Fibroblast of lung (primary cell): ENCODE data around the gene TSHZ2. TPM values are rescaled to one million over a fixed set of nuclear protein-coding genes. Genes with fewer than 3 reads are reported as not detected.

Source experiments
- DNase-seq, 2 donors: peaks; one replicate each; pipeline versions ENCODE4 v3.0.0 to v3.0.0-alpha.2; 2010; ENCODE audit warnings: low read depth in 2 of 2
- H2AFZ ChIP-seq: 2 replicates; pipeline ENCODE4 v1.5.1; 2012; ENCODE audit warnings: low read length, control low read depth, inconsistent platforms
- H3K27ac ChIP-seq: 2 replicates; pipeline ENCODE4 v1.5.1; 2011; ENCODE audit warnings: low read length, control low read depth; ENCODE audit not compliant: insufficient read depth
- H3K27me3 ChIP-seq: 2 replicates; pipeline ENCODE4 v1.5.1; 2011; ENCODE audit warnings: mild to moderate bottlenecking, low read length; ENCODE audit not compliant: control insufficient read depth, insufficient read depth
- H3K36me3 ChIP-seq: 2 replicates; pipeline ENCODE4 v1.5.1; 2011; ENCODE audit warnings: low read length; ENCODE audit not compliant: control insufficient read depth, insufficient read depth
- H3K4me1 ChIP-seq: 2 replicates; pipeline ENCODE4 v1.5.1; 2011; ENCODE audit warnings: low read length; ENCODE audit not compliant: control insufficient read depth, insufficient read depth; ENCODE audit errors: extremely low read depth
- H3K4me2 ChIP-seq: 2 replicates; pipeline ENCODE4 v1.5.1; 2011; ENCODE audit warnings: low read length, control low read depth; ENCODE audit not compliant: insufficient read depth; ENCODE audit errors: extremely low read depth
- H3K4me3 ChIP-seq, 4 experiments: fragments of 200-600 bp in 1 of 4; sonication (generic) in 1 of 4; replicated peaks in 1 of 4; 2 replicates each; pipeline ENCODE4 v1.5.1; 2011 to 2016; ENCODE audit warnings: low read length in 4 of 4, low read depth in 3 of 4, mild to moderate bottlenecking in 3 of 4, control low read depth in 2 of 4, inconsistent platforms in 1 of 4, mixed read lengths in 1 of 4; ENCODE audit not compliant: insufficient read depth in 1 of 4; ENCODE audit errors: control extremely low read depth in 1 of 4
- H3K79me2 ChIP-seq: 2 replicates; pipeline ENCODE4 v1.5.1; 2012; ENCODE audit warnings: mild to moderate bottlenecking, low read length, inconsistent platforms; ENCODE audit not compliant: control insufficient read depth, insufficient read depth
- H3K9ac ChIP-seq: 2 replicates; pipeline ENCODE4 v1.5.1; 2011; ENCODE audit warnings: mild to moderate bottlenecking, low read length, control low read depth; ENCODE audit not compliant: insufficient read depth
- H3K9me3 ChIP-seq: 2 replicates; pipeline ENCODE4 v1.5.1; 2012; ENCODE audit warnings: low read depth, low read length; ENCODE audit not compliant: control insufficient read depth, insufficient read depth
- H4K20me1 ChIP-seq: 2 replicates; pipeline ENCODE4 v1.5.1; 2011; ENCODE audit warnings: low read length; ENCODE audit not compliant: control insufficient read depth, insufficient read depth; ENCODE audit errors: extremely low read depth
- EZH2 ChIP-seq: IDR thresholded peaks from 2 replicates; pipeline ENCODE4 v1.5.1; 2012; ENCODE audit warnings: low read length, control low read depth, mild to moderate bottlenecking; ENCODE audit errors: missing control alignments
- polyA plus RNA-seq, 2 donors: library from polyadenylated mRNA; depleted of rRNA in 1 of 2; stranded (reverse) in 1 of 2; unstranded in 1 of 2; fragments of >200 nt; gene quantifications; 2 replicates each; pipeline ENCODE4 v1.2.1, GENCODE V29; 2011 to 2012; ENCODE audit warnings: missing spikeins in 1 of 2
- total RNA-seq: library from RNA; depleted of rRNA; stranded (reverse); fragments of >200 nt; gene quantifications from 2 replicates; pipeline ENCODE4 v1.2.1, GENCODE V29; 2014
- TF ChIP-seq, protein P1 (sequence below), 2 donors: IDR thresholded peaks in 1 of 2; conservative IDR thresholded peaks in 1 of 2; 1 replicate in 1 of 2; 2 replicates in 1 of 2; pipeline ENCODE4 v1.5.1; 2011 to 2012; ENCODE audit warnings: low read length in 2 of 2, control low read depth in 1 of 2, inconsistent platforms in 1 of 2, low read depth in 1 of 2, mild to moderate bottlenecking in 1 of 2

Gene TSHZ2
- total and polyA plus RNA-seq, 2 donors (not counting 1 experiment from before 2014, with no cell fraction given): 0.15 to 2.6 TPM

DNA sequence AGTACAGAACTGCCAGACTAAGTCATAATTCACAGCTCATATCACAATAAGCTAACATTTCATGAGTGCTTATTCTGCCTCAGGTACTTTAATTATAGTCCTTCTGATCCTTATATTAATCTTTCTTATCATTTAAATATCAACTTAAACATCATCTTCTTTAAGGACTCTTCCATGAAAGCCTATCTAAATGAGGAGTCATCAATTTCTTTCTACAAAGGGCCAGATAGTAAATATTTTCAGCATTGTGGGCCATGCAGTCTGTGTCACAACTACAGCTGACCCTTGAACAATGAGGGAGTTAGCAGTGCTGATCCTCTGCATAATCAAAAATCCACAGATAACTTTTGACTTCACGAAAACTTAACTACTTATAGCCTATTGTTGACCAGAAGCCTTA lies 306.4 kb downstream of the TSHZ2 start:
- no peak overlapping the region for H2AFZ ChIP-seq
- DNase-seq: no peak
- H4K20me1 ChIP-seq: no peaks in the 10 kb centered on the region
- no peak overlapping the region for H3K4me3 ChIP-seq
- no peak overlapping the region for H3K27ac ChIP-seq
- no peak overlapping the region for H3K4me2 ChIP-seq
- H3K27me3 ChIP-seq: no peaks in the 10 kb centered on the region
- no peaks in the 10 kb centered on the region for H3K4me1 ChIP-seq
- H3K9ac ChIP-seq: no peak overlapping the region
- no peaks in the 10 kb centered on the region for H3K36me3 ChIP-seq
- no peaks in the 10 kb centered on the region for H3K79me2 ChIP-seq
- TF ChIP-seq, protein P1, sequence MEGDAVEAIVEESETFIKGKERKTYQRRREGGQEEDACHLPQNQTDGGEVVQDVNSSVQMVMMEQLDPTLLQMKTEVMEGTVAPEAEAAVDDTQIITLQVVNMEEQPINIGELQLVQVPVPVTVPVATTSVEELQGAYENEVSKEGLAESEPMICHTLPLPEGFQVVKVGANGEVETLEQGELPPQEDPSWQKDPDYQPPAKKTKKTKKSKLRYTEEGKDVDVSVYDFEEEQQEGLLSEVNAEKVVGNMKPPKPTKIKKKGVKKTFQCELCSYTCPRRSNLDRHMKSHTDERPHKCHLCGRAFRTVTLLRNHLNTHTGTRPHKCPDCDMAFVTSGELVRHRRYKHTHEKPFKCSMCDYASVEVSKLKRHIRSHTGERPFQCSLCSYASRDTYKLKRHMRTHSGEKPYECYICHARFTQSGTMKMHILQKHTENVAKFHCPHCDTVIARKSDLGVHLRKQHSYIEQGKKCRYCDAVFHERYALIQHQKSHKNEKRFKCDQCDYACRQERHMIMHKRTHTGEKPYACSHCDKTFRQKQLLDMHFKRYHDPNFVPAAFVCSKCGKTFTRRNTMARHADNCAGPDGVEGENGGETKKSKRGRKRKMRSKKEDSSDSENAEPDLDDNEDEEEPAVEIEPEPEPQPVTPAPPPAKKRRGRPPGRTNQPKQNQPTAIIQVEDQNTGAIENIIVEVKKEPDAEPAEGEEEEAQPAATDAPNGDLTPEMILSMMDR (conservative IDR thresholded peaks at IDR 0.05 in 1 of 2, IDR thresholded peaks at IDR 0.05 in 1 of 2; ENCODE audit: low read depth in 1 of 2, low read length in 2 of 2): no peak
- no peak for TF ChIP-seq EZH2
- no peaks in the 10 kb centered on the region for H3K9me3 ChIP-seq

DNA sequence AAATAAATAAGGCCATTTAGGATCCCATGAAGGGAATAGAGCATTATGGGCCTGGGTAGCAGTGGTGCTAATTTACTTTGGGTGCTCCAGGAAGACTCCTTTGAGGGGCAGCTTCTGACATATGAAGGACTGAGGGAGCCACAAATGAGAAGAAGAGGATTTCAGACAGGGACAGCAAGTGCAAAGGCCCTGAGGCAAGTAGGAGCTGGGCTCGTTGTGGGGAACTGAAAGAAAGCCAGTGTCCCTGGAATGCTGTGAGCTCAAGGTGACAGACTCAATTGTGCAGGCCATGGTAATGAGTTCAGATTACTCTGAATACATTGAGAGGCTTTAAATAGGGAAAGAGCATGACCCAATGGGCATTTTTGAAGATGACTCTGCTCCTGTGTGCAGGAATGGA lies 307.6 kb downstream of the TSHZ2 start:
- Histone ChIP-seq H3K79me2 (no peaks in the 10 kb centered on the region), H3K4me3 (no peak overlapping the region), H3K4me2 (no peak overlapping the region), H3K9ac (no peak overlapping the region), H3K27me3 (no peaks in the 10 kb centered on the region), H3K27ac (no peak overlapping the region), H3K9me3 (no peaks in the 10 kb centered on the region), H2AFZ (no peak overlapping the region), H4K20me1 (no peaks in the 10 kb centered on the region), H3K4me1 (no peaks in the 10 kb centered on the region), H3K36me3 (no peaks in the 10 kb centered on the region)
- no peak for DNase-seq
- TF ChIP-seq, protein P1 (conservative IDR thresholded peaks at IDR 0.05 in 1 of 2, IDR thresholded peaks at IDR 0.05 in 1 of 2; ENCODE audit: low read depth in 1 of 2, low read length in 2 of 2): no peak
- TF ChIP-seq EZH2: no peak

DNA sequence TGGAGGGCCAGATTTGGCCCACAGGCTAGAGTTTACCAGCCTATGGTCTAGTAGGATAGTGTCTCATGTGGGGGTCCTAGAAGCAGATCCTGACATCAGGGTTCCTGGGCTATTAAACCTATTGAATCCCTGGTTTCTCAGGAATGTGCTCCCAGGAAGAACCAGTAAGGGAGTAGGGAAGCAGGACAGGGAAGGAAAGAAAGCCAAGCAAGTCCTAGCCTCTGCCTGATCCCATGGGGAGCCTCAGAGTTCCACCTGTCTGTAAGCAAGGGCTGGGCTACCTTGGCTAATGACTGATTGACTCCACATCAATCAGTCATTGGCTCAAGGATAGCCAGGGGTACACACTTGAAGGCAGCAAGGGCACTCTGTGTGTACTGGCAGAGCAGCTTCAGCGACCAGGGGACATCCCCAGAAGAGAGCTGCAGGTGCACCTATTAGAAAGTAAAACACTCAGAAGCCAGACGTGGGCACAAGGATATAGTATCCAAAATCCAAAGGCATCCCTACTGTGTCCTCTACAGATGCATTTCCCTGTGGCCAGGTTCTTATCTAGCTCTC lies 309.5 kb downstream of the TSHZ2 start:
- H3K9me3 ChIP-seq: no peaks in the 10 kb centered on the region
- no peak overlapping the region for H3K9ac ChIP-seq
- no peaks in the 10 kb centered on the region for H3K4me1 ChIP-seq
- no peaks in the 10 kb centered on the region for H3K36me3 ChIP-seq
- no peak overlapping the region for H3K4me3 ChIP-seq
- no peak overlapping the region for H3K27ac ChIP-seq
- H3K27me3 ChIP-seq: no peaks in the 10 kb centered on the region
- no peak for TF ChIP-seq EZH2
- no peak overlapping the region for H3K4me2 ChIP-seq
- H3K79me2 ChIP-seq: no peaks in the 10 kb centered on the region
- DNase-seq: no peak
- no peak overlapping the region for H2AFZ ChIP-seq
- no peaks in the 10 kb centered on the region for H4K20me1 ChIP-seq
